ENCODE results near the gene IFT80.
"Not testable (repeated sequence)": the region's sequence is repeated elsewhere in the genome, so short reads cannot be mapped to it uniquely, and the experiment has no call there.

IFT80 gene

DNA sequence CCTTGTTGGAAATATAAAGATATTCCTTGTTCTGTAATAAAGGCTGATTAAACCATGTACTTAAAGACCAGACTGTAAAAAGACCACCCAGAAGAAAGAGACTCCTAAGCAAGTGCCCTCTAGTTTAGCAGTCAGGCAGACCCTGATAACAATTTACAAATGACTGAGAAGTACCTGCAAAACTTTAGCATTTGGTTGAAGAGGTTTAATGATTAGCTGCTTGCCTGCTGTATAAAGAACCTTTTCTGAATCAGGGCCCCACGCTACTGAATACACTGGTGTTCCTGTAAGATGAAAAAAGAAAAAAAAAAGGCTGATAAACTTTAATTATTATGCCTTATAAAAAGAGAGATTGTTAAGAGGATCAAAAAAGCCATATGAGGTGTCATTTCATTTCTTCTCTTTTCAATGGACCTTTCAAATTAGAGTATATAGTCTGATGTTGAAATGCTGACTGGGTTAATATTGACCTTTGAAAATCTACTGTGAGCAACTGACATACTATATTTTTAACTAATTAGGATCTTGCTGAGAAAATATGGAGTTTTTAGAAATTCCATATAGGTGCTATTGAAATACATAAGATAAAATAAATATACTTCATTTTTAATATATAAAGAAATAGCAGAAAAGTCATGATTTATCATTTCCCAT, 33.0 kb downstream of the IFT80 start:
- no peak for DNase-seq (ENCODE audit: low read depth in 3 of 3)

DNA sequence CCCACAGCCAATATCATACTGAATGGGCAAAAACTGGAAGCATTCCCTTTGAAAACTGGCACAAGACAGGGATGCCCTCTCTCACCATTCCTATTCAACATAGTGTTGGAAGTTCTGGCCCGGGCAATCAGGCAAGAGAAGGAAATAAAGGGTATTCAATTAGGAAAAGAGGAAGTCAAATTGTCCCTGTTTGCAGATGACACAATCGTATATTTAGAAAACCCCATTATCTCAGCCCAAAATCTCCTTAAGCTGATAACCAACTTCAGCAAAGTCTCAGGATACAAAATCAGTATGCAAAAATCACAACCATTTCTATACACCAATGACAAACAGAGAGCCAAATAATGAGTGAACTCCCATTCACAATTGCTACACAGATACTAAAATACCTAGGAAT, 36.1 kb downstream of the IFT80 start:
- DNase-seq (ENCODE audit: low read depth in 3 of 3), result not testable (repeated sequence)

DNA sequence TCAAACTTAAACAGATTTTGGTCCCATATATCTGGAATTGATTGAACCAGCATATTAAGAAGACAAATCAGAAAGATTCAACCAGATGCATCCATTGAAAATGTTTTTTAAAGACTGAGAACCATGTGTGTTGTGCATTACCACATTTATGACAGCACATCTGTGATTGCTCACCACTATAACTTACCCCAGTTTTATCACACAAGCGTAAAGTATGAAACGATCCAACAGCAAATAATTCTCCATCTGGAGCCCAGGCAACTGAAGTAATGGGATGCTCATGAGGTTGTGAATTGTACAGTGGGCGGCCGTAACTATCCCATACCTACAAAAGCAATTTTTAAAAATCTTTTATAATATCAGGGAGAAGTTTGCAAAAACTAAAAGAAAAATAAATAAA, 43.2 kb downstream of the IFT80 start:
- DNase-seq (ENCODE audit: low read depth in 3 of 3), result no peak

DNA sequence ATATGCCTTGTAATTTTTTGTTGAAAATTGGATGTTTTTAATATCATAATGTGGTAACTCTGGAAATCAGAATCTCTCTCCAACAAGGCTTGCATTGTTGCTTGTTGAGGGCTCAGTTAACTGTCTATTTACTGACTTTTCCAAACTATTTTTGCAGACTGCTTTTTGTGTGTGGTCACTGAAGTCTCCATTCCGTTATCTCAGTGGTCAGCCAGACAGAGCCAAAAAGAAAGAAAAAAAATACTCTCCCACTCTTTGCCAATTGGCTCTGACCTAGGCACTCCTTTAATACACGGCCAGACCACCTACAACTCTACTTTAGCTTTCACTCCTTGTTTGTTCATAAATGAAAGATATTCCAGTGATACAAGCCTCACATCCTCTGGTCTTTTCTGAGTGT, 52.5 kb downstream of the IFT80 start:
- DNase-seq (ENCODE audit: low read depth in 3 of 3), result no peak

DNA sequence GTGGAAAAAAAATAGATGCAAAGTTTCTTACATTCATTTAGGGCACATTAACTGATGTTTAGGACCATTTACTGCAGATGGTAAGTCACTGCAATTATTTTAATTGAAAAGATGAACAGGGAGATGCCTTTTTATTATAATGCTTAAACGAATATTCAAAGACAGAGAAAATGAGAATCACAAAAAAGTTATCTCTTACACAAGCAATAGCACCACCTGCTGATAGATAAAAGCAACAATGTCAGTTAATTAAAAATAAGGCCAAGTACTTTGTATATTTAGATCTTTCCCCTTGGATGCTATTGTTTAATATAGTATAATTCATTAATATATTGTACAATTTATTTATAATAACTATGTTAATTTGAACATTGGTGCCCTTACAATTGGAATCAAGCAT, 55.9 kb downstream of the IFT80 start:
- DNase-seq (ENCODE audit: low read depth in 3 of 3), result no peak

DNA sequence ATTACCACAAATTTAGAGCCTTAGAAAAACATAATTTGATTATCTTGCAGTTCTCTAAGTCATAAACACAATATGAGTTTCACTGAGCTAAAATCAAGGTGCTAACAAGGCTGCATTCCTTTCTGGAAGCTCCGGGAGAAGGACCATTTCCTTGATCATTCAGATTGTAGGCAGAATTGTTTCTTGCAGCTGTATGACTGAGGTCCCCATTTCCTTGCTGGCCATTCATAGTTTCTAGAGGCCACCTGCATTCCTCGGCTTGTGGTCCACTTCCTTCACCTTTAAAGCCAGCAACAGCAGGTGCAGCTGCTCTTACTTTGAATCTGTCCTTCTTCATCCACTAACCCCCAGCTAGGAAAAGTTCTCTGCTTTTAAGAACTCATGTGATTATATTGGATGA, 58.7 kb downstream of the IFT80 start:
- no peak for DNase-seq (ENCODE audit: low read depth in 3 of 3)

DNA sequence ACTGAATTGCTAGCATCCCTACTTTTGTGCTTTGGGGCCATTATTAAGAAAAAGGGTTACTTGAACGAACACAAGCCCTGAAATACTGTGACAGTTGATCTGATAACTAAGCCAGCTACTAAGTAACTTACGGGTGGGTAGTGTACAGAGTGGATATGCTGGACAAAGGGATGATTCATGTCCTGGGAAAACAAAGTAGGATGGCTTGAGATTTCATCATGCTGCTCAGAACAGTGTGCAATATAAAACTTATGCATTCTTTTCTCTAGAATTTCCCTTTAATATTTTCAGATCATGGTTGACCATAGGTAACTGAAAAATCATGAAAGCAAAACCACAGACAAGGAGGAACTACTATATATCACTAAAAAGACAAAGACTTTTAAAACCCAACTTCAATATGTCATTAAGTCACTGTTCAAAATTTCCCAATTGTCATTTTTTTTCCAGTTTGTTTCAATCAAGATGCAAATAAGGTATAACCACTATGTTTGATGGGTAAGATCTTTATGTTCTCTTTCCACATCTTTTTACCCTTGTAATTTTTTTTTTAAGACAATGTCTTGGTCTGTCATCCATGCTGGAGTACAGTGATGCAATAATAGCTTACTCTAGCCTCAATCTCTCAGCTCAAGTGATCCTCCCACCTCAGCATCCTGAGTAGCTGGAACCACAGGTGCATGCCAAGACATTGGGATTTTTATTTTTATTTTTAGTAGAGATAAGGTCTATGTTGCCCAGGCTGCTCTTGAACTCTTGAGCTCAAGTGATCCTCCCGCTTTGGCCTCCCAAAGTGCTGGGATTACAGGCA, 67.7 kb downstream of the IFT80 start:
- DNase-seq (ENCODE audit: low read depth in 3 of 3), result no peak

DNA sequence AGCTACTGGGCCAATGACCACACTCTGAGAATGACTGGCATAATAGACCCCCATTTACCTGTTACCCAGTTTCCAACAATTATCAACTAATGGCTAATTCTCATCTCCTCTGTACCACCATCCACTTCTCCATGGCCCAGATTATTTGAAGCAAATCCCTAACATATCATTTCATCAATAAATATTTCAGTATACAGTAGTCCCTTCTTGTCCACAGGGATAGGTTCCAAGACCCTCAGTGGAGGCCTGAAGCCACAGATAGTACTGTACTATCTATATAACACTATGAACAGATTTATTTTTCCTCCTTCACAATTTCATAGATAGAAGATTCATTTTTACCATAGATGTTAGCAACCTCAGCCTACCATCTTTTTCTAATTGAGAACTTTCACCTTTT, 68.3 kb downstream of the IFT80 start:
- DNase-seq (ENCODE audit: low read depth in 3 of 3), result no peak

DNA sequence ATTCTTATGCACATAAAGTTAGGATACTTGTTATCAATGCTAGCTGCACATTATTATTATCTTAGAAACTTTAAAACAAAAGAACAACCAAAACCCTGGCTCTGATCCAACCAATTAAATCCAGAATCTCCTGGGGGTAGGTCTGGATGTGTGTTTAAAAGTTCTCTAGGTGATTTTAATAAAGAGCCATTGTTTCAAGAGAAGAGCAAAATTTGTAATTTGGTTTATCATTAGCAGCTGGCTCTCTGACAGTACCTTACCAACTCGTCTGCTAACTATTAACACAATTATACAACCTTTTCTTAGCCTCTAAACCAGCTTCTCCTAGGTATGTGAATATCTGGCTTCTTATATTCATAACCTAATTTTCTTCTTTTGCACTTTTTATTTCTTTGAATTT, 68.9 kb downstream of the IFT80 start:
- DNase-seq (ENCODE audit: low read depth in 3 of 3), result no peak

DNA sequence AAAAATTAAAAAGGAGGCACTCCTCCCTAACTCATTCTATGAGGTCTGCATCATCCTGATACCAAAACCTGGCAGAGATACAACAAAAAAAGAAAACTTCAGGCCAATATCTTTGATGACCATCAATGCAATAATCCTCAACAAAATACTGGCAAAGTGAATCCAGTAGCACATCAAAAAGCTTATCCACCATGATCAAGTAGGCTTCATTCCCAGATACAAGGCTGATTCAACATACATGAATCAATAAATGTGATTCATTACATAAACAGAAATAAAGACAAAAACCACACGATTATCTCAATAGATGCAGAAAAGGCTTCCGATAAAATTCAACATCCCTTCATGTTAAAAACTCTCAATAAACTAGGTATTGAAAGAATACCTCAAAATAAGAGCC, 72.7 kb downstream of the IFT80 start:
- DNase-seq (ENCODE audit: low read depth in 3 of 3), result not testable (repeated sequence)

DNA sequence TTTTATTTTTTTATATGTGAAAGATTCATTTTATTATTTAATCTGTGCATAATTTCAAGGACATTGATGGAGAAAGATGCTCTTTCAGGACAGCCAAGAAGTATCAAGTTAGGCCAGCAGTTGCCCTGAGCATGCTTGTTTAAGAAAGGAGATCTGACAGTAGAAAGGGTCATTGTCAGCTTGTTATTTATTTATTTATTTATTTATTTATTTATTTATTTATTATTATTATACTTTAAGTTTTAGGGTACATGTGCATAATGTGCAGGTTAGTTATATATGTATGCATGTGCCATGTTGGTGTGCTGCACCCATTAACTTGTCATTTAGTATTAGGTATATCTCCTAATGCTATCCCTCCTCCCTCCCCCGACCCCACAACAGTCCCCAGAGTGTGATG, 77.2 kb downstream of the IFT80 start:
- not testable (repeated sequence) for DNase-seq (ENCODE audit: low read depth in 3 of 3)

DNA sequence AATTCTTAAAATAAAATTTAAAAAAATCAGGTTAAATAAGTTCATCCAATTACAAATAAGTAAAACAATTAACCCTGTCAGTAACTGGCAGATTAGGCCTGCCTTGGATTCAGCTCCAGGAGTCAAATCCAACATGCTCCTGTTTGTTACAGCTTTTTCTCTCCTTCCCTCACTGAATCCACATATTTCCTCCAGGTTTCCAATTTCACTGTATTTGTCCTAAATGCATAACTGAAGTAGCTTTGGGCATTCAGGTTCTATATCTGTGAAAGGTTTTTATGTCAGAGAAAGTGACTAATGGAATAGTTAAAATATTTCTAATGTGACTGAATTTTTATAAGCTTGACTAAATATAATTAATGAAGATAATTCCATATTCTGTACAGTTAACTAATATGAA, 79.7 kb downstream of the IFT80 start:
- DNase-seq (ENCODE audit: low read depth in 3 of 3), result no peak

DNA sequence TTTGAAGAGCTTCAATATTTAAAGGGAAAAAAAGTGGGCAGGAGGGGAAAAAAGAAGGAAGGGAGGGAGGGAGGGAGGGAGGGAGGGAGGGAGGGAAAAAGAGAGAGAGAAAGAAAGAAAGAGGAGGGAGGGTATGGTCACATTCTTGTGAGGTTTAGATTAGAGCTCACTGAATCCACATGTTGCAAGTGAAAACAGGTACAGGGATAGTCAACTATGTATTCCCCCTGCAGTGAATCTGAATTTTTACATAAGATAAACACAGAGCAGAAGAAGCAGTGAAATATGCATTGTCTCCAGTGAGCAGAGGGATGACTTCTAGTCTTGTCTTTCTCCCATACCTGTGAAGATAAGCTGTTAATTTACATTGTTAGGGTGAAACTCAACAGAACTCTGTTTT, 84.0 kb downstream of the IFT80 start:
- no peak for DNase-seq (ENCODE audit: low read depth in 3 of 3)

DNA sequence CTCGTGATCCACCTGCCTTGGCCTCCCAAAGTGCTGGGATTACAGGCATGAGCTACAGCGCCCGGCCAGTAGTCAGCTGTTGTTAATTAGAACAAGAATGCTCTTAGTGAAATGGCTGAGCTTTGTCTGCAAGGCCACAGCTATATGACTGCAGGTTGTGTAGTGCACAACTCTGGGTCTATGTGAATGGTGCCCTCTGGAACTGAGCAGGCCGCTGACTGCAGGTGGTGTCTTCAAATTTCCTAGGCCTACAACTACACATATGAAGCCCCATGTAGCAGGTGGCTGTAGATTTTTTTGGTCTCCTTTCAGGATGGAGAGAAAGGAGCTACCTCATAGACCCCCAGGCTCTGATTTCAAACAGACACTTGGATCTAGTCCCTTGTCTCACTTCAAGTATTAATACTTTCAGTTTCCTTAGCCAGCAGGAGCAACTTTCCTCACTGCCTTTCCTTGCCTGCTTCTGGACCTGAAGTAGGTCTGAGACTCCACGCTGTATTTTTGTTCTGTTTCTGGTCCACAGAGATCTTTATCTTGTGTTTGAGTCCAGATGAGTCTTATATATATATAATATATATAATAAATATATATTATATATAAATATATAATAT, 86.9 kb downstream of the IFT80 start:
- no peak for DNase-seq (ENCODE audit: low read depth in 3 of 3)

DNA sequence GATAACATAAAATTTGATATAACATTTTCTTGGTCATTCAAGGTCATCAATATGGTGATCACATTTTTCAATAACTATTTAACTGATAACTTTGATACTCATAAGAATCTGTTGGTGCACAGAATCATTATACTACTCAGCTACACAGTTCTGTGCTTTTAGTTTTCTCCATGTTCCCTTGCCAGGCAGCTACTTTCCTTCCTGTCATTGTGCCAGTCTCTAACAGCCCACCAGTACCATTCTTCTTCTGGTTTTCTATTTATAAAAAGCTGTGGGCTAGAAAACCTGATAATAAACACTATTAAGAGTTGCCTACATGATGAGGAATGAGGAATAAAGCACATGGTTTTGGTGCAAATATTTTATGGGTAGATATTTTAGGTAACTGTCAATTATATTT, 96.2 kb downstream of the IFT80 start:
- no peak for DNase-seq (ENCODE audit: low read depth in 3 of 3)

DNA sequence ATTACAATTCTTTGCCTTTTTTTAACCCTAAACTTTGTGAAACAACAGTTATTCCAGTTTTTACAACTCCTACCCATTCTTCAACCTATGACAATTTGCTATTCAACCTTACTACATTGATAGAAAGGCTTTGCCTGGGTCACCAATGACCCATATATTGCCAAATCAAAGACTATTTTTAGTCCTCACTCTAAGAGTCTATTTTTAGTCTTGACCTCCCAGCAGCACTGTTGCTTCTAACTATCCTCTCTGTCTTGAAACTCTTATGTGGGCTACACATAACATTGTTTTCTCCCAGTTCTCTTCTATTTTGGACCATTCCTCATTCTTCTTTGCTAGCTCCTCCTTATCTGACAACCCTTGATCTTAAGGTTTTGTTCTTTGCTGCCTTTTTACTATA, 102.4 kb downstream of the IFT80 start:
- DNase-seq (ENCODE audit: low read depth in 3 of 3), result no peak

DNA sequence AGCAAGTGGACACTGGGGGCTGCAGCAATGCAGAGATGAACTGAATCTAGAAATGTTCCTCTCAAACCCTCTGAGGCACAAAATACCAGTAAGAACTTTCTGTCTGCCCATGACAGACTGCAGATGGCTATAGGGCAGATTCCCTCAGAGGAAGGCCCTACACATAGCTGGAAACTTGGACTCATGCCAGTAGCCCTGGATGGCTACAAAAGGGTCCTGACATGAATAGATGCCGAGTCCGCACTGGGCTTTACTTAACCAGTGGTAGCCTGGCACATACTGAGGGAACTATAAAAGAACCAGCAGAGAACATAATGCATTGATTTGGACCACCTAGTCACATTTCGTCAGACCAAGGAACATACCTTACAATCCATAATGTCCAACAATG, 107.1 kb downstream of the IFT80 start:
- DNase-seq (ENCODE audit: low read depth in 3 of 3), result no peak

DNA sequence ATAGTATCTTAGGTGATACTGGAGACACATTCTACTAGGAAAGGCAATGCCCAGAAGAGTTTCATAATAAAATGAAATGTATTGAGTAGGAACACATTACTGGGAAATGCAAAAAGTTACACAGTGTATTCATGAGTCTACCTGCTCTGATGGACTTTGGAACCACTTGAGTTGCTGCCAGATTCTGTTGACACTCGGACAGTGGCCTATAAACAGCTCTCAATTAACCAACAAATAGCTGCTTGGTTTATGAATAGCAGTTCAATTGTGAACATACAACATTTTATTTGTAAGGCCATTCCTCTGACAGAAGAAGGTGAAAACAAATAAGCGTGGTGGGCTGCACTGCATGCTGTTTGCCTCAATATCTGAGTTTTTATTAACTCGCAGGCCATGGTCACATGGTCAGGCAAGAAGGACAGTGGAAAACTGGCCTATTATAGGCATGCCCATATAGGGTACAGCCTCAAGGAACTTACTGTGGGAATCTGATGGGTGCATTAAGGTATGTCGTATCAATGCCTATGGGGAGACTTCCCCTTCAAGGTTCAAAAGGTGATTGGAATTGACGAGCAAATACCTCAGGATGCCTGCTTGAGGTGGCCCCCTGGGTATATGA, 107.6 kb downstream of the IFT80 start:
- no peak for DNase-seq (ENCODE audit: low read depth in 3 of 3)

DNA sequence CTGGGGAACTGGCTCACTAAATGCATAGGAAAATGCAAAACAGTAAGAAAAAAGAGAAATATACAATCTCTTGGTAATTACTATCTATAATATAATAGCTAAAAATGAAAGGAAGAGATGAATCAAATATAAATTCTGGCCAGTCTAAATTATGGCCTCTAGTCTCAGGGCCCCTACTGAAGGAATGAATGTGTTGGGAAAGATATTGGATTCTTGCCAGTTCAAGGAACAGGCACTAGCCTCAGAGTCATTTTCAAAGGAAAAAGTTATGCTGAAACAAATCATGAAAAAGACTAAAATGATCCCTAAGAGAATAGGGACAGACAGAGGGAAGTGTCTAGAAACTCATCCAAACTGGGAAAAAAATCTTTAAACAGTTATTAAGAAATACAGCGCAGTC, 111.4 kb downstream of the IFT80 start:
- DNase-seq (ENCODE audit: low read depth in 3 of 3), result no peak

DNA sequence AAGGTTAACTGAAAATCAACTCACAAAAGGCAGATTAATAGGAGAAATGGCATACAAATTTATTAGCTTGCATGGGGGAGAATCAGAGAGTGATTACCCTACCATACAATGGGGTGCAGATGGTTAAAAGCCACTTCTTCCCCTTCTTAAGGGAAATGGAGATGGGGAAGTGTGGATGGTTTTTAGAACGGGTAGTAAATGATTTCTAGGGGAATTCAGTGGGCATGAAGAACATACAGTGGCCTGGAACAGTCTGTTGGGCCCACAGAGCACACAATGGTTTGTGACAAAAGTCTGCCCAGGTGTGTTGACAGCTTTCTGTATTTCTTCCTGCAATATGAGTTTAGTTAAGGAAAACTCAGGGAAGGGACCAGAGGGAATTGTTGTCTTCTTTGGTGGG, 112.8 kb downstream of the IFT80 start:
- no peak for DNase-seq (ENCODE audit: low read depth in 3 of 3)

DNA sequence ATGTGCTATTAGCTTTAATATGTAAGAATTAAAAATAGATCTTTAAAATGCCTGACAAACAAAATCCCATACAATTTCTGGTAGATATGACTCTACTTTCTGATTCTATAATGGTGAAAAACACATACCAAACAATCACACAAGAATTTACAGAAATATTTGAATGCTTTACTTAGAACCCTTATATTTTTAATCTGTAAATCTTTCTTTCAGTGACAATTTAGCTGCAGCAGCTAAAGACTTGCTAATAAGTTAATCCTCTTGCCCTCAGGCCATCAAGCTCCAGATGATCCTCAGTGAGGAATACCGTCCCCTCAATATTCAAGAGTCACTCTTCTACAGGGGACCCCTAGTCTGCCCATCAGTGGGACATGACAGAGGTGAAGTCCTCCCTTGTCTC, 118.2 kb downstream of the IFT80 start:
- no peak for DNase-seq (ENCODE audit: low read depth in 3 of 3)

DNA sequence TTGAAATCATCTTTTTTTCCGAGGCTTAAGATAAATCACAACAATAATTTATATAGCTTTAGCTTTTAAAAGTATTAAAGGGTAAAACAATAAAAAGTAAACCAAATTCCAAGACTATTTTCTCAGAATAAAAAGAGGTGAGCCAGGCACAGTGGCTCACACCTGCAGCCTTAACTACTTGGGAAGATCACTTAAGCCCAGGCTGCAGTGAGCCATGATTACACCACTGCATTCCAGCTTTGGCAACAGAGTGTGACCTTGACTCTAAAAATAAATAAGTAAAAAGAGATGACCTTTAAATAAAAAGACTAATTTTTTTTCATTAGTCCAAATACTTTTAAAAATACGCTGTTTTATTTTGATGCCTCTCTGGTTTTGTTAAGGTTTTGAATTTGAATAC, 119.4 kb downstream of the IFT80 start:
- no peak for DNase-seq (ENCODE audit: low read depth in 3 of 3)

DNA sequence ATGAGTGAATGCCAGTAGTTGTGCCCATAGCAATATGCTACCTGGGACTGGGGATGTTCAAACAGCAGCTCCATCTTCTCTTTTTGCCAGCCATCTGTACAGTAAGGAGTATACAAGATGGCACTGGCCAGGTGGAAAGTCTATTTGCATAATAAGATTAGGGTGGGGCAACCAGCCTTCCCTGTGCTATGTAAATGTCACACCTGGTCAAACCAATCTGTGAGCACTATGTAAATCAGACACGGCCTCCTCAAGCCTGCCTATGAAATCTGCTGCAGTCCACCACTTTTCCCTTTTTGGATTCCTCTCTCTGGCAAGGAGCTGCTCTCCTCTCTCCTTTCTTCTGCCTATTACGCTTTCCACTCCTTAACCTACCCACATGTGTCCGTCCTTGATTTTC, 120.8 kb downstream of the IFT80 start:
- no peak for DNase-seq (ENCODE audit: low read depth in 3 of 3)

All from stimulated activated CD4-positive, alpha-beta T cell treated with anti-CD3 and anti-CD28 coated beads, TNF-alpha, amount 100 ng/mL, for 24 hours (primary cell).